ENCODE results near the gene CT45A10.
"Not testable (repeated sequence)": the region's sequence is repeated elsewhere in the genome, so short reads cannot be mapped to it uniquely, and the experiment has no call there.

Gene CT45A10

GRCh38 chrX:135893294-135893817 is at the start of gene CT45A10, which contains the start of gene SAGE1:
TSS of gene CT45A10 (minus strand) at chrX:135893444. CDS start at chrX:135885344, 8,100 bp downstream.
TSS of gene SAGE1 (plus strand) at chrX:135893716. CDS start at chrX:135896243, 2,527 bp downstream.
- no peak for DNase-seq

- DNase-seq, result peak in 1 of 2 experiments; percentile 3
Measured at GRCh38 chrX:135931644-135932487, 38.6 kb upstream of the CT45A10 start.

DNA sequence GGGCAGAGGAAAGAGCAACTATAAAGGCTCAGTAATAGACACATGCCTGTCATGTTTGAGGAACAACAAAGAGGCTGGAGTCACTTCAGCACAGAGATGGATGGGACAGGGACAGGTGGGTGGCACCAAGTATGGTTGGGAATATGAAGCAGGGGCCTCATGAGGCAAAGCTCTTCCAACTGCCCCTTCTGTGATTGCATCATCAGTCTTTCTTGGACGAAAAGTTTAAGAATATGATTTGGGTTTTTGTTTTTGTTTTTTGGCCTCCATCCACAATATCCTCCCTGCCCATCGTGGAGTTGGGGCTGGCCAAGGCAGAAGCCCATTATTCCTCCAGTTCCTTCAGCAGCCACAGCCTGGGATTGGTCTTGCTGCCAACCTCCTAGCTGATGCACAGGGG is 34.7 kb upstream of the CT45A10 start:
- no peak for DNase-seq

DNA sequence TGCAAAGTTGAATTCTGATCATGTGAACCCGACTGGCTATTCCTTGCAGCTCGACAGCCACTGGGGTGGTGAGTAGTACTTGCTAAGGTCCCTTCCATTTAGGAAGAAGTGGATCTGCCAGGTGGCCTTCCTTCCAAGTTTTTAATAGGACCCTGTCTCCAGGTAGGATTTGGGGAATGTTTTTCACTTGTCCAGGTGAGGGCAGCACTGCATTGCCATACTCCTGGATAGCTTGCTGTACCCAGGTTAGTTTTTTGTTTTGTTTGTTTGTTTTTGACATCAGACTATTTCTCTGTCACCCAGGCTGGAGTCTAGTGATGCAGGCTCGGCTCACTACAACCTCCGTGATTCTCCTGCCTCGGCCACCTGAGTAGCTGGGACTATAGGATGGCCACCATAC is 30.1 kb upstream of the CT45A10 start:
- DNase-seq, result no peak

GRCh38 chrX:135920516-135920915 is 27.3 kb upstream of the CT45A10 start:
- not testable (repeated sequence) for DNase-seq

DNA sequence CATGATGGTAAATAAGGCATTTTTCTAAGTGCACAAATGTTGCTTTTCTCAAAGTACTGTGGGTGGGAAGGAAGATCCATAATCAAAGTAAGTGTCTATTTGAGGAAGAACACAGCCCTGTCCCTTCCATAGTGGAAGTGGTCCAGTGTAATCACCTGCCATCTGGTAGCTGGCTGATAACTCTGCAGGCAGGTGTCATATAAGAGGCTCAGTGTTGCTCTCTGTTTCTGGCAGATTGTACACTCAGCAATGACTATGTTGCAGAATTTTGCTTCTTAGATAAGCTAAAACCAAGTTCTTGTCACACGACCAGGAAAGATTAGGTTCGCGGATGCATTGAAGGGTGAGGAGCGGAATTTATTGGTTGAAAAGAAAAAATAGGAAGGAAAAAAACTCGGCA is 21.2 kb upstream of the CT45A10 start:
- DNase-seq, result no peak

- no peak for DNase-seq
Measured at GRCh38 chrX:135910251-135910650, 17.0 kb upstream of the CT45A10 start.

- no peak for DNase-seq
Measured at GRCh38 chrX:135892781-135893180, 463 bp downstream of the CT45A10 start.

GRCh38 chrX:135890087-135890585 is 3.1 kb downstream of the CT45A10 start:
- no peak for DNase-seq

DNA sequence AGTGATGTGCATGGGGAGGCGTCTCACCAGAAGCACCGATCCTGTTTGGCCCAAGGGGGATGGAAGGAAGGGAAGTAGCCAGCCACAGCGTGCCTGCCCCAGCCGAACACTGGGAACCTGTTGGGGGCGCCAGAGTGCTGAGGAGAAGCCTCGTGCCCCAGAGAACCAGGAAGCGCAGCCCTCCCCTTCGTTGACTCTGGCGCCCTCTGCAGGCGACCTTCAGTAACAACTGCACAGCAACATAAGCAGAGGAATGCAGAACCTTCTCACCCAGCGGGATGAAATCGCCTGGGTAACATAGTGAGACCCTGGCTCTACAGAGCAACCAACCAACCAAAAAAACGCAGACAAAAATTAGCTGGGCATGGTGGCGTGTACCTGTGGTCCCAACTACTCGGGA is 4.3 kb downstream of the CT45A10 start:
- not testable (repeated sequence) for DNase-seq

DNA sequence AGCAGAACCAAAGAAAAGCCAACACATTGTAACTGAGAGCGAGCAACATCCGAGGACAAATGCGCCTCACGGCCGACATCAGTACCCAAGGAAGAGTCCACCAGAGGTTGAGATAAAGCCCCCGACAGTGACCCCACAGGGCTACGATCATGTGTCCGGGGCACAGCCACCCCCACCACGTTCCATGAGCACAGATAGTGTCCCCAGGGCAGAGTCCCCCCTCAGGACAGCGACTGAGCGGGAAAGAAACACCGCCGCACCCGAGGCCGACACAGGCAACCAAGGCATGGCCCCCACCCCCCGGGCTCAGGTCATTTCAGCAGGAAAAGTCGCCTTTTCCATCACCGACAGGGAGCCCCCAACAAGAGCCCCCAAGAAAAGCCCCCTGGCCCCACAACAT is 5.0 kb downstream of the CT45A10 start:
- not testable (repeated sequence) for DNase-seq

DNA sequence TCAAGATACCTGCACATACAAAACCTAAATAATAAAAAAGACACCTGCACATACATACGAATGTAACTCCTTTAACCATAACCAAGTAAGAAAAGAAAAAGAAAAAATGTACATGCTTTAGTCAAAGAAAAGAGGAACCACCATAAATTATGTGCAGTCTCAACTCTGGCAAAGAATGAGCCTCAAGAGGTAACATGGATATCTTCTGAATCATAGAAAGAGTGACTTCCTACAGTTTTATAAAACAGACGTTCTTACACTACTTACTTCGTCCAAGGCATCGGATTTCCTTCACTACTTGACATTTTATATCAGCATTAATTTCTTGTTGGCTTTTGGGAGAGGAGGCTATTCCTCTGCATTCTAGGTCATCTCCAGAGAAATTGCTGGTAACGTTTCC is 10.5 kb downstream of the CT45A10 start:
- not testable (repeated sequence) for DNase-seq

- DNase-seq, result not testable (repeated sequence)
Measured at GRCh38 chrX:135871712-135872111, 21.5 kb downstream of the CT45A10 start, which contains the start of gene CT45A9. TSS of gene CT45A9 (minus strand) at chrX:135871812. CDS start at chrX:135868061, 3,751 bp downstream.

DNA sequence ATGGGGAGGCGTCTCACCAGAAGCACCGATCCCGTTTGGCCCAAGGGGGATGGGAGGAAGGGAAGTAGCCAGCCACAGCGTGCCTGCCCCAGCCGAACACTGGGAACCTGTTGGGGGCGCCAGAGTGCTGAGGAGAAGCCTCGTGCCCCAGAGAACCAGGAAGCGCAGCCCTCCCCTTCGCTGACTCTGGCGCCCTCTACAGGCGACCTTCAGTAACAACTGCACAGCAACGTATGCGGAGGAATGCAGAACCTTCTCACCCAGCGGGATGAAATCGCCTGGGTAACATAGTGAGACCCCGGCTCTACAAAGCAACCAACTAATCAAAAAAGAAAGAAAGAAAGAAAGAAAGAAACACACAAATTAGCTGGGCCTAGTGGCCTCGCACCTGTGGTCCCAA is 38.8 kb downstream of the CT45A10 start, which contains the start of gene CT45A8:
CT45A8 (minus strand) TSS at position 101 of the 400 bp plus-strand sequence. CDS start 3,755 bp downstream, outside the sequence.
- not testable (repeated sequence) for DNase-seq

DNA sequence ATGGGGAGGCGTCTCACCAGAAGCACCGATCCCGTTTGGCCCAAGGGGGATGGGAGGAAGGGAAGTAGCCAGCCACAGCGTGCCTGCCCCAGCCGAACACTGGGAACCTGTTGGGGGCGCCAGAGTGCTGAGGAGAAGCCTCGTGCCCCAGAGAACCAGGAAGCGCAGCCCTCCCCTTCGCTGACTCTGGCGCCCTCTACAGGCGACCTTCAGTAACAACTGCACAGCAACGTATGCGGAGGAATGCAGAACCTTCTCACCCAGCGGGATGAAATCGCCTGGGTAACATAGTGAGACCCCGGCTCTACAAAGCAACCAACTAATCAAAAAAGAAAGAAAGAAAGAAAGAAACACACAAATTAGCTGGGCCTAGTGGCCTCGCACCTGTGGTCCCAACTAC is 56.1 kb downstream of the CT45A10 start, which contains the start of gene CT45A7:
CT45A7 (minus strand) TSS at position 101 of the 400 bp plus-strand sequence. CDS start 3,747 bp downstream, outside the sequence.
- not testable (repeated sequence) for DNase-seq

All from NCI-H187 (cell line).